Lower lobe of right lung (tissue), 2 donors: ENCODE data around the gene SHFL. TPM values are rescaled to one million over a fixed set of nuclear protein-coding genes. Genes with fewer than 3 reads are reported as not detected.

ENCODE experiments used
- ATAC-seq, 2 donors: fragments of 200-7000 bp; cut with Tn5 transposase; one replicate each; pipeline ENCODE4 v1.9.1; 2020 to 2022; ENCODE audit warnings: mild to moderate bottlenecking in 2 of 2, moderate library complexity in 2 of 2
- DNase-seq: peaks from one replicate; pipeline ENCODE4 v3.0.0-alpha.2; 2020
- H3K27ac ChIP-seq: fragments of 200-600 bp; one replicate; pipeline ENCODE4 v1.8.0; 2022
- H3K27me3 ChIP-seq: fragments of 200-600 bp; one replicate; pipeline ENCODE4 v1.8.0; 2022; ENCODE audit warnings: low read depth
- H3K36me3 ChIP-seq: fragments of 200-600 bp; one replicate; pipeline ENCODE4 v1.8.0; 2022; ENCODE audit warnings: mild to moderate bottlenecking
- H3K4me1 ChIP-seq: fragments of 200-600 bp; one replicate; pipeline ENCODE4 v1.8.0; 2022
- H3K4me3 ChIP-seq: fragments of 200-600 bp; one replicate; pipeline ENCODE4 v1.8.0; 2022; ENCODE audit warnings: mild to moderate bottlenecking
- H3K9me3 ChIP-seq: fragments of 200-600 bp; one replicate; pipeline ENCODE4 v1.8.0; 2022
- intact Hi-C: fragments of 100-400 bp; cut with DNase I; formaldehyde crosslinking; loops from one replicate; pipeline ENCODE4 v1.11.0; 2022
- total RNA-seq: library from RNA; stranded (reverse); fragmentation: NEBNext Ultra II Directional; extraction: Animal tissue kit (Norgen Biotek cat#: 25700); gene quantifications from one replicate; pipeline ENCODE4 v1.2.1, GENCODE V29; 2021
- TF ChIP-seq, protein P1 (sequence below): fragments of 200-600 bp; IDR thresholded peaks from one replicate; pipeline ENCODE4 v1.8.0; 2022; ENCODE audit warnings: antibody characterized with exemption, mild to moderate bottlenecking
- donor health status: DM: no; HTN: yes; CAD: no; lungs with severe emphysema.

SHFL gene
- total RNA-seq, 1 donor from 2014 or later, result 43.4 TPM

- no peaks in the 10 kb centered on the region for H3K9me3 ChIP-seq
- no peak overlapping the region for H3K27ac ChIP-seq
- H3K36me3 ChIP-seq, result peaks cover 73% of the 10 kb centered on the region
- no peaks in the 10 kb centered on the region for H3K27me3 ChIP-seq
- no peak for ATAC-seq
- DNase-seq, result no peak
- intact Hi-C loops, result no loop called here
- TF ChIP-seq, protein P1, sequence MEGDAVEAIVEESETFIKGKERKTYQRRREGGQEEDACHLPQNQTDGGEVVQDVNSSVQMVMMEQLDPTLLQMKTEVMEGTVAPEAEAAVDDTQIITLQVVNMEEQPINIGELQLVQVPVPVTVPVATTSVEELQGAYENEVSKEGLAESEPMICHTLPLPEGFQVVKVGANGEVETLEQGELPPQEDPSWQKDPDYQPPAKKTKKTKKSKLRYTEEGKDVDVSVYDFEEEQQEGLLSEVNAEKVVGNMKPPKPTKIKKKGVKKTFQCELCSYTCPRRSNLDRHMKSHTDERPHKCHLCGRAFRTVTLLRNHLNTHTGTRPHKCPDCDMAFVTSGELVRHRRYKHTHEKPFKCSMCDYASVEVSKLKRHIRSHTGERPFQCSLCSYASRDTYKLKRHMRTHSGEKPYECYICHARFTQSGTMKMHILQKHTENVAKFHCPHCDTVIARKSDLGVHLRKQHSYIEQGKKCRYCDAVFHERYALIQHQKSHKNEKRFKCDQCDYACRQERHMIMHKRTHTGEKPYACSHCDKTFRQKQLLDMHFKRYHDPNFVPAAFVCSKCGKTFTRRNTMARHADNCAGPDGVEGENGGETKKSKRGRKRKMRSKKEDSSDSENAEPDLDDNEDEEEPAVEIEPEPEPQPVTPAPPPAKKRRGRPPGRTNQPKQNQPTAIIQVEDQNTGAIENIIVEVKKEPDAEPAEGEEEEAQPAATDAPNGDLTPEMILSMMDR, result no peak
- peaks cover 23% of the 10 kb centered on the region for H3K4me1 ChIP-seq
- H3K4me3 ChIP-seq, result no peak overlapping the region
These were observed 28.0 kb downstream of the SHFL start for GRCh38 chr19:10113964-10114650.

- H3K27me3 ChIP-seq, result no peaks in the 10 kb centered on the region
- peaks cover 66% of the 10 kb centered on the region for H3K36me3 ChIP-seq
- DNase-seq, result peak; percentile 45
- intact Hi-C loops, result no loop called here
- H3K4me1 ChIP-seq, result peaks cover 25% of the 10 kb centered on the region
- no peak for ATAC-seq
- H3K27ac ChIP-seq, result no peak overlapping the region
- TF ChIP-seq, protein P1, result no peak
- H3K9me3 ChIP-seq, result no peaks in the 10 kb centered on the region
- H3K4me3 ChIP-seq, result no peak overlapping the region
These were observed 28.7 kb downstream of the SHFL start for GRCh38 chr19:10114651-10115391.

GRCh38 chr19:10115392-10116084 is 29.4 kb downstream of the SHFL start:
- Histone ChIP-seq H3K4me3 (no peak overlapping the region), H3K4me1 (peaks cover 32% of the 10 kb centered on the region), H3K9me3 (no peaks in the 10 kb centered on the region), H3K27ac (no peak overlapping the region), H3K36me3 (peaks cover 59% of the 10 kb centered on the region), H3K27me3 (no peaks in the 10 kb centered on the region)
- TF ChIP-seq, protein P1, result no peak
- intact Hi-C loops, result no loop called here
- peak; percentile 46 for DNase-seq
- ATAC-seq, result no peak

- ATAC-seq, result no peak
- TF ChIP-seq, protein P1, result no peak
- Histone ChIP-seq H3K27ac (no peak overlapping the region), H3K9me3 (no peaks in the 10 kb centered on the region), H3K4me1 (peaks cover 33% of the 10 kb centered on the region), H3K36me3 (peaks cover 52% of the 10 kb centered on the region), H3K27me3 (no peaks in the 10 kb centered on the region), H3K4me3 (no peak overlapping the region)
- intact Hi-C loops, result no loop called here
- peak; percentile 46 for DNase-seq
These were observed 30.2 kb downstream of the SHFL start for GRCh38 chr19:10116085-10116865.
